ENCODE results near the gene GCN1. TPM values are rescaled to one million over a fixed set of nuclear protein-coding genes. Genes with fewer than 3 reads are reported as not detected.
A peak's percentile ranks its signal among the peaks of the same experiment; 100 is the strongest.
"Not testable (repeated sequence)": the region's sequence is repeated elsewhere in the genome, so short reads cannot be mapped to it uniquely, and the experiment has no call there.

GCN1 gene
- total and polyA plus RNA-seq, 2 of the 8 experiments (the other 6 are each of a cell fraction or from before 2014, with no cell fraction given), result 61.4 to 133 TPM

- not testable (repeated sequence) for H2BK20ac ChIP-seq (ENCODE audit: low read length); H3K23ac ChIP-seq (ENCODE audit: insufficient read length); H3K14ac ChIP-seq (ENCODE audit: insufficient read length); H3K18ac ChIP-seq (ENCODE audit: extremely low read depth, low read length); H4K5ac ChIP-seq (ENCODE audit: insufficient read length, low read depth, low read length); H2BK15ac ChIP-seq (ENCODE audit: low read length); H2BK120ac ChIP-seq (replicated peaks; ENCODE audit: low read depth, low read length); H4K8ac ChIP-seq (ENCODE audit: extremely low read depth, insufficient read depth, low read length); H3K9me3 ChIP-seq (ENCODE audit: insufficient read depth in 2 of 2, low read depth in 1 of 2, low read length in 1 of 2); H3K4me3 ChIP-seq (ENCODE audit: extremely low read depth in 1 of 4, insufficient read depth in 2 of 4, low read depth in 3 of 4, low read length in 4 of 4); DNase-seq (ENCODE audit: low read depth in 1 of 2, low spot score in 2 of 2); H2AFZ ChIP-seq (ENCODE audit: low read length); H3K79me1 ChIP-seq (ENCODE audit: low read depth, low read length); H3K4ac ChIP-seq (replicated peaks; ENCODE audit: insufficient read length, low read depth, low read length); H3K4me2 ChIP-seq (ENCODE audit: insufficient read depth in 1 of 2, low read depth in 2 of 2, low read length in 2 of 2); H3K56ac ChIP-seq (replicated peaks; ENCODE audit: insufficient read length, low read depth, low read length); H3K27ac ChIP-seq (ENCODE audit: low read depth, low read length); H4K91ac ChIP-seq (replicated peaks; ENCODE audit: insufficient read length, low read length); H2AK5ac ChIP-seq (ENCODE audit: low read depth, low read length); H3K27me3 ChIP-seq (replicated peaks in 1 of 4; ENCODE audit: control insufficient read depth in 3 of 4, extremely low read depth in 1 of 4, insufficient read depth in 3 of 4, low read length in 3 of 4); H3K4me1 ChIP-seq (replicated peaks in 1 of 4; ENCODE audit: control insufficient read depth in 3 of 4, insufficient read depth in 4 of 4, low read length in 3 of 4); H2BK12ac ChIP-seq (ENCODE audit: low read depth, low read length); FAIRE-seq; H2BK5ac ChIP-seq (ENCODE audit: low read depth, low read length)
- H4K20me1 ChIP-seq (replicated peaks in 1 of 2; ENCODE audit: control insufficient read depth in 1 of 2, insufficient read depth in 2 of 2, low read length in 2 of 2), result peaks cover 10 to 18% of the 10 kb centered on the region in 2 experiments
- TF ChIP-seq POLR2AphosphoS5 (IDR thresholded peaks at IDR 0.05; ENCODE audit: low read depth, low read length) (peak; percentile 43), POLR2A (IDR thresholded peaks at IDR 0.05; ENCODE audit: control extremely low read depth in 1 of 2, low read depth in 2 of 2, low read length in 2 of 2) (peak in 1 of 2 experiments; percentile 42; a peak in 1 of 3 replicates)
- H3K79me2 ChIP-seq (ENCODE audit: control insufficient read depth in 1 of 2, insufficient read depth in 2 of 2, low read length in 2 of 2), result peaks cover 24 to 60% of the 10 kb centered on the region in 2 experiments
- H3K23me2 ChIP-seq (ENCODE audit: low read depth, low read length), result peaks cover 24% of the 10 kb centered on the region
- ChIA-PET POLR2A (ENCODE audit: partially characterized antibody) (interaction anchor here (0.8 to 88.3 kb wide), 23 partner anchors 9 to 170 kb away, joined by 3 to 4270 read pairs (median 6); partner anchors contain the start of genes PXN, RAB35, RNU4-1 and RNU4-2), CTCF (ENCODE audit: partially characterized antibody) (interaction anchor here (1.0 to 1.3 kb wide), 4 partner anchors 7 to 71 kb away, joined by 3 to 4 read pairs (median 4); no protein-coding TSS in a partner anchor)
- peaks cover 23 to 49% (median 39%) of the 10 kb centered on the region in 4 experiments for H3K36me3 ChIP-seq (ENCODE audit: control insufficient read depth in 2 of 4, insufficient read depth in 4 of 4, low read length in 3 of 4)
- 0 out of 7 replicates have a peak overlapping the region, but pooled peaks of 1 of the 4 experiments have one; percentile 12 for H3K9ac ChIP-seq (replicated peaks in 1 of 4; ENCODE audit: extremely low read depth in 1 of 4, low read depth in 3 of 4, low read length in 3 of 4)
- WGBS, 2 experiments (ENCODE audit: extremely low coverage in 1 of 2, insufficient coverage in 1 of 2, insufficient read length in 1 of 2, insufficient replicate concordance in 2 of 2, low coverage in 1 of 2, low lambda C conversion rate in 2 of 2, missing lambda C conversion rate in 1 of 2), result 94% methylated on average over 7 of the region's 7 CpGs; no CpG with 5 or more reads in 1 of the 2 experiments
These were observed 2.5 kb upstream of the GCN1 start for GRCh38 chr12:120196817-120197541.

Measured in H1 (cell line).